IMR-90 (cell line): Measurements from ENCODE around the gene CCNQ. TPM values are rescaled to one million over a fixed set of nuclear protein-coding genes. Genes with fewer than 3 reads are reported as not detected.

Experiments
- ATAC-seq: fragments of 200-7000 bp; cut with Tn5 transposase; 2 replicates; pipeline ENCODE4 v1.9.1; 2020; ENCODE audit warnings: low read depth, mild to moderate bottlenecking, moderate library complexity
- BruUV-seq: library from RNA; stranded (reverse); fragments of 400-500 nt; replicated peaks from 2 replicates; lab custom pipeline; 2021; lab: Mats Ljungman, UMichigan
- CTCF ChIA-PET: fragments of 300-600 bp; formaldehyde crosslinking; extraction: SDS; loops from one replicate; lab custom pipeline; 2021; ENCODE audit warnings: antibody characterized with exemption; lab: Yijun Ruan, JAX
- POLR2A ChIA-PET: fragments of 300-600 bp; sonication (Branson Sonifier 250); formaldehyde crosslinking; loops from one replicate; lab custom pipeline; 2022; ENCODE audit warnings: antibody characterized with exemption; ENCODE audit not compliant: unreplicated experiment; lab: Charles Lee
- DNase-seq: peaks from one replicate; pipeline ENCODE4 v3.0.0; 2013
- H2AFZ ChIP-seq: replicated peaks from 2 replicates; pipeline ENCODE3; 2013; ENCODE audit warnings: low read length, mild to moderate bottlenecking; ENCODE audit not compliant: poor library complexity
- H2AK5ac ChIP-seq: 2 replicates; pipeline ENCODE4 v1.6.1; 2013; ENCODE audit warnings: low read depth, low read length, inconsistent platforms
- H2AK9ac ChIP-seq: replicated peaks from 2 replicates; pipeline ENCODE3; 2013; ENCODE audit warnings: mild to moderate bottlenecking, low read depth, low read length, moderate library complexity; ENCODE audit not compliant: poor library complexity
- H2BK120ac ChIP-seq: 2 replicates; pipeline ENCODE4 v1.6.1; 2013; ENCODE audit warnings: low read depth, low read length, inconsistent platforms
- H2BK15ac ChIP-seq: 3 replicates; pipeline ENCODE4 v1.6.1; 2013; ENCODE audit warnings: low read depth, low read length, inconsistent platforms
- H2BK20ac ChIP-seq: 2 replicates; pipeline ENCODE4 v1.6.1; 2013; ENCODE audit warnings: low read depth, mild to moderate bottlenecking, inconsistent platforms, low read length, moderate library complexity
- H2BK5ac ChIP-seq: 2 replicates; pipeline ENCODE4 v1.6.1; 2013; ENCODE audit warnings: mild to moderate bottlenecking, low read depth, low read length, inconsistent platforms; ENCODE audit not compliant: poor library complexity, severe bottlenecking
- H3K14ac ChIP-seq: replicated peaks from 2 replicates; pipeline ENCODE4 v1.6.1; 2013; ENCODE audit warnings: low read depth, low read length, inconsistent platforms
- H3K18ac ChIP-seq: 2 replicates; pipeline ENCODE4 v1.6.1; 2013; ENCODE audit warnings: low read depth, low read length, control low read depth
- H3K23ac ChIP-seq: 2 replicates; pipeline ENCODE4 v1.6.1; 2013; ENCODE audit warnings: low read depth, low read length, inconsistent platforms
- H3K27ac ChIP-seq: 2 replicates; pipeline ENCODE4 v1.5.1; 2013; ENCODE audit warnings: mild to moderate bottlenecking, control low read depth, low read length; ENCODE audit not compliant: insufficient read depth
- H3K27me3 ChIP-seq: 2 replicates; pipeline ENCODE4 v1.6.1; 2013; ENCODE audit warnings: low read length; ENCODE audit not compliant: control insufficient read depth, insufficient read depth
- H3K36me3 ChIP-seq: 2 replicates; pipeline ENCODE4 v1.6.1; 2013; ENCODE audit warnings: low read length, mixed read lengths; ENCODE audit not compliant: control insufficient read depth, insufficient read depth
- H3K4ac ChIP-seq: 2 replicates; pipeline ENCODE4 v1.6.1; 2013; ENCODE audit warnings: low read depth, low read length, inconsistent platforms
- H3K4me1 ChIP-seq: 2 replicates; pipeline ENCODE4 v1.6.1; 2013; ENCODE audit warnings: low read length, mixed read lengths; ENCODE audit not compliant: control insufficient read depth, insufficient read depth
- H3K4me2 ChIP-seq: 2 replicates; pipeline ENCODE4 v1.6.1; 2013; ENCODE audit warnings: low read depth, mild to moderate bottlenecking, control low read depth, low read length, moderate library complexity
- H3K4me3 ChIP-seq: 2 replicates; pipeline ENCODE4 v1.5.1; 2013; ENCODE audit warnings: low read depth, mild to moderate bottlenecking, control low read depth, low read length, moderate library complexity; ENCODE audit not compliant: insufficient read depth
- H3K56ac ChIP-seq: 2 replicates; pipeline ENCODE4 v1.6.1; 2013; ENCODE audit warnings: low read length, inconsistent platforms; ENCODE audit not compliant: insufficient read depth; ENCODE audit errors: extremely low read depth
- H3K79me1 ChIP-seq, 2 experiments: 2 replicates each; pipeline ENCODE4 v1.6.1; 2013; ENCODE audit warnings: low read length in 2 of 2, inconsistent platforms in 1 of 2, low read depth in 1 of 2
- H3K9ac ChIP-seq: 2 replicates; pipeline ENCODE4 v1.6.1; 2013; ENCODE audit warnings: low read depth, low read length, control low read depth
- H3K9me1 ChIP-seq: 2 replicates; pipeline ENCODE4 v1.6.1; 2013; ENCODE audit warnings: low read length, inconsistent platforms; ENCODE audit not compliant: insufficient read depth
- H3K9me3 ChIP-seq: 2 replicates; pipeline ENCODE4 v1.6.1; 2013; ENCODE audit warnings: low read length; ENCODE audit not compliant: control insufficient read depth, insufficient read depth
- H4K20me1 ChIP-seq: 2 replicates; pipeline ENCODE4 v1.6.1; 2013; ENCODE audit warnings: low read length, inconsistent platforms; ENCODE audit not compliant: insufficient read depth
- H4K5ac ChIP-seq: 2 replicates; pipeline ENCODE4 v1.6.1; 2013; ENCODE audit warnings: mild to moderate bottlenecking, low read depth, low read length, control low read depth
- H4K8ac ChIP-seq, 2 experiments: 2 replicates each; pipeline ENCODE4 v1.6.1; 2013; ENCODE audit warnings: low read depth in 2 of 2, low read length in 2 of 2, control low read depth in 1 of 2, inconsistent platforms in 1 of 2
- H4K91ac ChIP-seq: 2 replicates; pipeline ENCODE4 v1.6.1; 2013; ENCODE audit warnings: low read depth, low read length, inconsistent platforms; ENCODE audit not compliant: insufficient read depth
- BHLHE40 ChIP-seq: fragments of 150-350 bp; IDR thresholded peaks from 2 replicates; pipeline ENCODE4 v1.6.1; 2016; ENCODE audit warnings: mild to moderate bottlenecking, low read depth, low read length
- CHD1 ChIP-seq: IDR thresholded peaks from 2 replicates; pipeline ENCODE4 v1.6.1; 2012; ENCODE audit warnings: low read depth, low read length, improper control_type of control experiment
- FOS ChIP-seq: fragments of 150-350 bp; IDR thresholded peaks from 2 replicates; pipeline ENCODE4 v1.6.1; 2016; ENCODE audit warnings: low read depth, low read length
- MAFK ChIP-seq: IDR thresholded peaks from 2 replicates; pipeline ENCODE4 v1.6.1; 2012; ENCODE audit warnings: low read depth, low read length, improper control_type of control experiment
- MAZ ChIP-seq: IDR thresholded peaks from 2 replicates; pipeline ENCODE4 v1.6.1; 2012; ENCODE audit warnings: low read depth, mild to moderate bottlenecking, low read length, improper control_type of control experiment, moderate library complexity, borderline replicate concordance
- MXI1 ChIP-seq: IDR thresholded peaks from 2 replicates; pipeline ENCODE4 v1.6.1; 2012; ENCODE audit warnings: low read depth, mild to moderate bottlenecking, low read length, moderate library complexity, borderline replicate concordance
- NFE2L2 ChIP-seq: fragments of 150-350 bp; IDR thresholded peaks from 2 replicates; pipeline ENCODE4 v1.6.1; 2016; ENCODE audit warnings: low read depth, mild to moderate bottlenecking, low read length
- POLR2A ChIP-seq: IDR thresholded peaks from 2 replicates; pipeline ENCODE4 v1.6.1; 2012; ENCODE audit warnings: mild to moderate bottlenecking, low read depth, low read length
- RAD21 ChIP-seq: IDR thresholded peaks from 2 replicates; pipeline ENCODE4 v1.6.1; 2012; ENCODE audit warnings: low read length, improper control_type of control experiment
- RCOR1 ChIP-seq: IDR thresholded peaks from 2 replicates; pipeline ENCODE4 v1.6.1; 2012; ENCODE audit warnings: mild to moderate bottlenecking, low read length, improper control_type of control experiment; ENCODE audit not compliant: insufficient replicate concordance
- RFX5 ChIP-seq: IDR thresholded peaks from 2 replicates; pipeline ENCODE4 v1.8.0; 2012; ENCODE audit warnings: low read depth, mild to moderate bottlenecking, low read length, moderate library complexity
- SMC3 ChIP-seq: fragments of 150-350 bp; IDR thresholded peaks from 2 replicates; pipeline ENCODE4 v1.6.1; 2016; ENCODE audit warnings: low read depth, mild to moderate bottlenecking, antibody characterized with exemption, low read length, moderate library complexity
- WGBS, 2 experiments: methylation state at CpG; one replicate each; pipeline versions ENCODE4 v1.1.5 to v1.1.7; 2013; ENCODE audit warnings: missing lambda C conversion rate in 2 of 2; ENCODE audit not compliant: insufficient read length in 1 of 2; ENCODE audit errors: extremely low coverage in 2 of 2; 5-methylcytosine and 5-hydroxymethylcytosine counted together
- dilution Hi-C: fragments of 300-500 bp; cut with HindIII; formaldehyde crosslinking; loops from one replicate; pipeline ENCODE4 v1.14.3; 2018; ENCODE audit warnings: low sequenced_read_pairs; ENCODE audit not compliant: unreplicated experiment
- in situ Hi-C: fragments of 300-500 bp; cut with MboI; formaldehyde crosslinking; loops from 3 replicates; pipeline ENCODE4 v1.14.3; 2019; ENCODE audit warnings: low sequenced_read_pairs, inconsistent platforms, mixed read lengths
- intact Hi-C: fragments of 100-400 bp; cut with micrococcal nuclease; formaldehyde crosslinking; loops from 2 replicates; pipeline ENCODE4 v1.10.0; 2022
- polyA plus RNA-seq, 3 experiments: library from polyadenylated mRNA; depleted of rRNA; stranded (reverse); fragments of >200 nt; gene quantifications; 2 replicates each; pipeline ENCODE4 v1.2.3, GENCODE V29; 2012; ENCODE audit warnings: low replicate concordance in 1 of 3
- total RNA-seq: library from RNA; depleted of rRNA; stranded (reverse); fragments of >200 nt; gene quantifications from 2 replicates; pipeline ENCODE4 v1.2.3, GENCODE V29; 2012
- TF ChIP-seq, protein P1 (sequence below): fragments of 150-350 bp; IDR thresholded peaks from 2 replicates; pipeline ENCODE4 v1.6.1; 2016; ENCODE audit warnings: low read depth, mild to moderate bottlenecking, low read length, moderate library complexity, borderline replicate concordance
- TF ChIP-seq, protein P2 (sequence below): fragments of 150-350 bp; IDR thresholded peaks from 2 replicates; pipeline ENCODE4 v1.6.1; 2017; ENCODE audit warnings: mild to moderate bottlenecking, antibody characterized with exemption, low read length, low read depth

Gene CCNQ
- total and polyA plus RNA-seq, 2 of the 4 experiments (the other 2 are of a cell fraction), result 27.6 to 35.2 TPM

DNA sequence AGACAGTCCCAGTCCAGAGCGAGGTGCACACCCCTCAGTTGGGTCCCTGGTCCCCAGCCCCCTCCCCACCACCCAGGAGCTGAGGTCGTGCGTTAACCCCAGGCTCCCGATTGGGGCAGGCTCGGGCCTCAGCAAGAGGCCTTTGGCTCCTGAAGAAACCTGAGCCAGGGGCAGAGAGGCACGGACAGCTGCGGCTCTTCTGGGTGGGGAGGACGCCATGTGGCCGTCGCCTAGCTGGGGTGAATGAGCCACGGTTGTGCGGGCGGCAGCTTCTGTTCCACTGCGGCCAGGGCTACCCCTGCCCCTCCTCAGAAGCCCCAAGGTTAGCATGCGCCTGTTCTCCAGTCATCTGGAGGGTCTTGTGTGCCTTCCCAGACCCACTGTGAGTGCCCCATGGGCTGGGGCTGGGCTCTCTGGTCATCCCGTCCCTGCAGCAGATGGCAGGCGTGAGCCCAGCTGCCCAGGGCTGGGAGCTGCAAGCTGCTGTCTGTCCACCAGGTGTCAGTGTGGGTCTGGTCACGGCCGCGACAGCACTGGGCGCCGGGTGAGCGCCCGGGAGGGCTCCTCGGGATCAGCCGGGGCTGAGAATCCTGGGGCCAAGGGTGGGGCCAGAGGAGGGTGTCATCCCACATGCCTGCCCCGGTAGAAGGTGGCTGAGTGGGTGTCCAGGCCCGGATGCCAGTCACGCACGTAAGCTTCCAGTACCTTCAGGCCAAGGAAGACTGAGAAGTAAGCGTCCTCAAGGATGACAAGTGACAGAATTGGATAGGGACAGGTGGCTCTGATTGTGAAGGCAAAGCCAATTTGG is 59.6 kb downstream of the CCNQ start (continued):
- TF ChIP-seq MXI1, result no peak
- TF ChIP-seq NFE2L2, result no peak

DNA sequence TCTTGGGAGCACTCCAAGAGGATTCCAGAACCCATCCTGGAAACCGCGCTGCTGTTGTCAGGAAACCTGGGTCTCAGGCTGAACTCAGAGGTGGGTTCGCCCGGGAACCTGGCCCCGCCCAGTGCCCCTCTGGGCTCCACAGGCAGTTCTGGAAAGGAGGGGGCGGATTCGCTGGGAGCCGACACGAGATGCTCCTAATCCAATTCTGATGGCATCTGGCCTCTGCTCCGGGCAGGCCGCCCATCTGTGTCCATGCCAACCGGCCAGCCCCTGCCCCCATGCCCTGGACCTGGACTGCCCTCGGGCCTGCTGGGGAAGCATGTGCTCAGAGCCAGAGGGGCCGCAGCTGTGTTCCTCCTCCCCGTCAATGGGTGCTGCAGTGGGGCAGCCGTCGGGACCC is 60.5 kb downstream of the CCNQ start:
- dilution Hi-C loops, result no loop called here
- CTCF ChIA-PET, result interaction anchor here (1.1 kb wide), 1 partner anchor 28 kb away, joined by 3 read pairs; no protein-coding TSS in a partner anchor
- no peak overlapping the region for H2AK5ac ChIP-seq
- no peak for TF ChIP-seq CHD1
- no peak for TF ChIP-seq SMC3
- TF ChIP-seq MXI1, result no peak
- no peak for TF ChIP-seq MAFK
- no peak for TF ChIP-seq BHLHE40
- TF ChIP-seq, protein P1, sequence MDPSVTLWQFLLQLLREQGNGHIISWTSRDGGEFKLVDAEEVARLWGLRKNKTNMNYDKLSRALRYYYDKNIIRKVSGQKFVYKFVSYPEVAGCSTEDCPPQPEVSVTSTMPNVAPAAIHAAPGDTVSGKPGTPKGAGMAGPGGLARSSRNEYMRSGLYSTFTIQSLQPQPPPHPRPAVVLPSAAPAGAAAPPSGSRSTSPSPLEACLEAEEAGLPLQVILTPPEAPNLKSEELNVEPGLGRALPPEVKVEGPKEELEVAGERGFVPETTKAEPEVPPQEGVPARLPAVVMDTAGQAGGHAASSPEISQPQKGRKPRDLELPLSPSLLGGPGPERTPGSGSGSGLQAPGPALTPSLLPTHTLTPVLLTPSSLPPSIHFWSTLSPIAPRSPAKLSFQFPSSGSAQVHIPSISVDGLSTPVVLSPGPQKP, result no peak
- no peak for TF ChIP-seq POLR2A
- no peak for TF ChIP-seq MAZ
- TF ChIP-seq, protein P2, sequence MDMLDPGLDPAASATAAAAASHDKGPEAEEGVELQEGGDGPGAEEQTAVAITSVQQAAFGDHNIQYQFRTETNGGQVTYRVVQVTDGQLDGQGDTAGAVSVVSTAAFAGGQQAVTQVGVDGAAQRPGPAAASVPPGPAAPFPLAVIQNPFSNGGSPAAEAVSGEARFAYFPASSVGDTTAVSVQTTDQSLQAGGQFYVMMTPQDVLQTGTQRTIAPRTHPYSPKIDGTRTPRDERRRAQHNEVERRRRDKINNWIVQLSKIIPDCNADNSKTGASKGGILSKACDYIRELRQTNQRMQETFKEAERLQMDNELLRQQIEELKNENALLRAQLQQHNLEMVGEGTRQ, result no peak
- no peak for TF ChIP-seq RAD21
- TF ChIP-seq FOS, result no peak
- no peak for TF ChIP-seq RFX5
- TF ChIP-seq RCOR1, result no peak

More for the DNA sequence above, 60.5 kb downstream of the CCNQ start:
- no peak overlapping the region for H2BK15ac ChIP-seq
- no peak overlapping the region for H3K14ac ChIP-seq
- H3K4ac ChIP-seq, result no peak overlapping the region
- H3K9ac ChIP-seq, result no peak overlapping the region
- POLR2A ChIA-PET, result no interaction called here
- no peak for ATAC-seq
- intact Hi-C loops (no loop called here), in situ Hi-C loops (no loop called here)
- WGBS, 2 experiments, result 77% methylated on average over 8 of the region's 17 CpGs; no CpG with 5 or more reads in 1 of the 2 experiments
- no peaks in the 10 kb centered on the region for H4K20me1 ChIP-seq
- no peaks in the 10 kb centered on the region for H3K79me1 ChIP-seq
- H2BK20ac ChIP-seq, result no peak overlapping the region
- H2BK120ac ChIP-seq, result no peak overlapping the region
- no peak overlapping the region for H4K5ac ChIP-seq
- H3K4me3 ChIP-seq, result no peak overlapping the region
- no peaks in the 10 kb centered on the region for H3K4me1 ChIP-seq
- H3K4me2 ChIP-seq, result no peak overlapping the region
- H3K56ac ChIP-seq, result no peak overlapping the region
- H2AFZ ChIP-seq, result no peak overlapping the region
- H3K23ac ChIP-seq, result no peak overlapping the region
- H3K27me3 ChIP-seq, result peaks cover 10% of the 10 kb centered on the region; the same call in 1 of the 2 replicates
- H3K36me3 ChIP-seq, result no peaks in the 10 kb centered on the region
- no peak overlapping the region for H4K91ac ChIP-seq
- H3K18ac ChIP-seq, result no peak overlapping the region
- no peak overlapping the region for H2AK9ac ChIP-seq
- no peak overlapping the region for H2BK5ac ChIP-seq
- H4K8ac ChIP-seq, result no peak overlapping the region
- no peaks in the 10 kb centered on the region for H3K9me1 ChIP-seq
- no TSS peak for BruUV-seq
- no peak overlapping the region for H3K27ac ChIP-seq
- no peaks in the 10 kb centered on the region; the same call in 1 of the 2 replicates for H3K9me3 ChIP-seq
- no peak for DNase-seq
